ENCODE measurements around the gene PREB. TPM values are rescaled to one million over a fixed set of nuclear protein-coding genes. Genes with fewer than 3 reads are reported as not detected.

PREB gene
- total RNA-seq, 1 donor from 2014 or later, result 97.1 TPM

GRCh38 chr2:27085673-27086089 lies 48.8 kb downstream of the PREB start:
- Mint-ChIP-seq H3K27ac (peak overlapping the region; percentile 40), H3K4me3 (peak overlapping the region; percentile 89), H3K9me3 (no peaks in the 10 kb centered on the region), H3K36me3 (ENCODE audit: low read depth) (no peaks in the 10 kb centered on the region), H3K4me1 (ENCODE audit: low read depth) (peaks cover 32% of the 10 kb centered on the region), H3K27me3 (ENCODE audit: insufficient read depth) (no peaks in the 10 kb centered on the region)
- peak; percentile 22 for DNase-seq (ENCODE audit: low spot score)
- intact Hi-C loops (cut with micrococcal nuclease), result loop anchor here (1.0 to 10.0 kb wide), 9 partner anchors 14 to 399 kb away; partner anchors contain the start of genes AGBL5, ATRAID, EIF2B4 and IFT172

- intact Hi-C loops (cut with micrococcal nuclease), result loop anchor here (10.0 kb wide), 1 partner anchor 400 kb away; the partner anchor contains the start of gene IFT172
- H3K9me3 Mint-ChIP-seq, result no peaks in the 10 kb centered on the region
- H3K4me1 Mint-ChIP-seq (ENCODE audit: low read depth), result peaks cover 37% of the 10 kb centered on the region
- H3K4me3 Mint-ChIP-seq, result peak overlapping the region; percentile 89
- H3K27ac Mint-ChIP-seq, result peak overlapping the region; percentile 40
- no peaks in the 10 kb centered on the region for H3K27me3 Mint-ChIP-seq (ENCODE audit: insufficient read depth)
- no peak for DNase-seq (ENCODE audit: low spot score)
- no peaks in the 10 kb centered on the region for H3K36me3 Mint-ChIP-seq (ENCODE audit: low read depth)
These were observed 49.3 kb downstream of the PREB start for GRCh38 chr2:27085062-27085672.

- H3K27ac Mint-ChIP-seq, result peak overlapping the region; percentile 55
- H3K27me3 Mint-ChIP-seq (ENCODE audit: insufficient read depth), result no peaks in the 10 kb centered on the region
- intact Hi-C loops (cut with micrococcal nuclease), result loop anchor here (10.0 kb wide), 1 partner anchor 400 kb away; the partner anchor contains the start of gene IFT172
- no peaks in the 10 kb centered on the region for H3K36me3 Mint-ChIP-seq (ENCODE audit: low read depth)
- no peak for DNase-seq (ENCODE audit: low spot score)
- peaks cover 38% of the 10 kb centered on the region for H3K4me1 Mint-ChIP-seq (ENCODE audit: low read depth)
- H3K9me3 Mint-ChIP-seq, result no peaks in the 10 kb centered on the region
- H3K4me3 Mint-ChIP-seq, result peak overlapping the region; percentile 89
These were observed 50.0 kb downstream of the PREB start for GRCh38 chr2:27084297-27085061.

GRCh38 chr2:27083410-27084296 lies 50.8 kb downstream of the PREB start:
- Mint-ChIP-seq H3K27me3 (ENCODE audit: insufficient read depth) (no peaks in the 10 kb centered on the region), H3K36me3 (ENCODE audit: low read depth) (no peaks in the 10 kb centered on the region), H3K27ac (peak overlapping the region; percentile 55), H3K9me3 (no peaks in the 10 kb centered on the region), H3K4me1 (ENCODE audit: low read depth) (peaks cover 38% of the 10 kb centered on the region), H3K4me3 (no peak overlapping the region)
- intact Hi-C loops (cut with micrococcal nuclease), result loop anchor here (10.0 kb wide), 1 partner anchor 401 kb away; the partner anchor contains the start of gene IFT172
- no peak for DNase-seq (ENCODE audit: low spot score)

- Mint-ChIP-seq H3K9me3 (no peaks in the 10 kb centered on the region), H3K27ac (no peak overlapping the region), H3K36me3 (ENCODE audit: low read depth) (no peaks in the 10 kb centered on the region), H3K4me1 (ENCODE audit: low read depth) (peaks cover 40% of the 10 kb centered on the region), H3K4me3 (no peak overlapping the region), H3K27me3 (ENCODE audit: insufficient read depth) (no peaks in the 10 kb centered on the region)
- intact Hi-C loops (cut with micrococcal nuclease), result loop anchor here (10.0 kb wide), 1 partner anchor 402 kb away; the partner anchor contains the start of gene IFT172
- no peak for DNase-seq (ENCODE audit: low spot score)
These were observed 51.5 kb downstream of the PREB start for GRCh38 chr2:27082773-27083409.

- no peak for DNase-seq (ENCODE audit: low spot score)
- H3K4me1 Mint-ChIP-seq (ENCODE audit: low read depth), result peaks cover 45% of the 10 kb centered on the region
- H3K4me3 Mint-ChIP-seq, result no peak overlapping the region
- H3K27me3 Mint-ChIP-seq (ENCODE audit: insufficient read depth), result no peaks in the 10 kb centered on the region
- H3K9me3 Mint-ChIP-seq, result no peaks in the 10 kb centered on the region
- intact Hi-C loops (cut with micrococcal nuclease), result loop anchor here (1.0 to 10.0 kb wide), 8 partner anchors 11 to 403 kb away; partner anchors contain the start of genes AGBL5, ATRAID, EIF2B4 and GTF3C2
- H3K27ac Mint-ChIP-seq, result peak overlapping the region; percentile 99
- no peaks in the 10 kb centered on the region for H3K36me3 Mint-ChIP-seq (ENCODE audit: low read depth)
These were observed 52.3 kb downstream of the PREB start for GRCh38 chr2:27081984-27082772.

Other genes starting within 250 kb of the PREB start
- gene MAPRE3, start 164.0 kb downstream of the PREB start, total RNA-seq, result 3.1 and 3.7 TPM in 2 replicates
- gene TMEM214, start 101.7 kb downstream of the PREB start, total RNA-seq, result 97.5 and 98.1 TPM in 2 replicates
- 12.3 and 13.8 TPM in 2 replicates for gene AGBL5, start 83.0 kb downstream of the PREB start, total RNA-seq
- gene OST4, start 63.0 kb downstream of the PREB start, total RNA-seq, result 322 and 332 TPM in 2 replicates
- 1.1 and 1.5 TPM in 2 replicates for gene EMILIN1, start 56.0 kb downstream of the PREB start, total RNA-seq
- 12.2 and 12.4 TPM in 2 replicates for gene KHK, start 47.9 kb downstream of the PREB start, total RNA-seq
- gene CGREF1, start 15.5 kb downstream of the PREB start, total RNA-seq, result 12.9 and 18.0 TPM in 2 replicates
- 0.34 and 0.96 TPM in 2 replicates for gene ABHD1, start 10.8 kb downstream of the PREB start, total RNA-seq
- gene PRR30, start 4.8 kb upstream of the PREB start, total RNA-seq, result not detected in 2 replicates
- not detected in 2 replicates for gene TCF23, start 14.4 kb upstream of the PREB start, total RNA-seq
- gene ATRAID, start 77.4 kb upstream of the PREB start, total RNA-seq, result 107 and 111 TPM in 2 replicates
- 89.2 and 105 TPM in 2 replicates for gene SLC5A6, start 77.6 kb upstream of the PREB start, total RNA-seq
- gene CAD, start 82.7 kb upstream of the PREB start, total RNA-seq, result 135 and 138 TPM in 2 replicates
- 2.1 and 2.2 TPM in 2 replicates for gene SLC30A3, start 128.4 kb upstream of the PREB start, total RNA-seq
- gene DNAJC5G, start 140.8 kb upstream of the PREB start, total RNA-seq, result not detected in 2 replicates
- 0.26 TPM in 1 of 2 replicates, not detected in the other for gene TRIM54, start 147.8 kb upstream of the PREB start, total RNA-seq
- 1.4 and 1.8 TPM in 2 replicates for gene UCN, start 173.8 kb upstream of the PREB start, total RNA-seq
- gene MPV17, start 188.5 kb upstream of the PREB start, total RNA-seq, result 85.9 and 89.9 TPM in 2 replicates
- 86.3 and 86.6 TPM in 2 replicates for gene GTF3C2, start 222.1 kb upstream of the PREB start, total RNA-seq
- gene EIF2B4, start 235.7 kb upstream of the PREB start, total RNA-seq, result 53.9 and 55.8 TPM in 2 replicates
- 134 and 137 TPM in 2 replicates for gene SNX17, start 236.0 kb upstream of the PREB start, total RNA-seq
- gene ZNF513, start 246.1 kb upstream of the PREB start, total RNA-seq, result 14.5 and 16.2 TPM in 2 replicates